ENCODE results near the gene ST3GAL4. TPM values are rescaled to one million over a fixed set of nuclear protein-coding genes. Genes with fewer than 3 reads are reported as not detected.

ST3GAL4 gene
- total and polyA plus RNA-seq, 9 of the 15 experiments (the other 6 are each of a cell fraction or from before 2014, with no cell fraction given), result 0.27 to 22.9 (median 10.5) TPM

GRCh38 chr11:126457817-126458216, 102.3 kb downstream of the ST3GAL4 start (continued):
- TF ChIP-seq ZNF639 (CRISPR knock-in tag; conservative IDR thresholded peaks at IDR 0.05 in 1 of 2, IDR thresholded peaks at IDR 0.05 in 1 of 2), result no peak
- no peak for TF ChIP-seq SREBF1 (IDR thresholded peaks at IDR 0.05; ENCODE audit: borderline replicate concordance, low read depth, low read length)
- TF ChIP-seq ZNF668 (CRISPR knock-in tag; IDR thresholded peaks at IDR 0.05), result no peak
- no peak for TF ChIP-seq ZNF398 (CRISPR knock-in tag; IDR thresholded peaks at IDR 0.05)
- TF ChIP-seq ZNF121 (CRISPR knock-in tag; conservative IDR thresholded peaks at IDR 0.05), result no peak
- no peak for TF ChIP-seq ZNF253 (CRISPR knock-in tag; conservative IDR thresholded peaks at IDR 0.05)
- TF ChIP-seq CLOCK (CRISPR knock-in tag; IDR thresholded peaks at IDR 0.05; ENCODE audit: borderline replicate concordance), result no peak
- no peak for TF ChIP-seq GTF2A2 (tag; IDR thresholded peaks at IDR 0.05)
- no peak for TF ChIP-seq CAMTA2 (CRISPR knock-in tag; conservative IDR thresholded peaks at IDR 0.05)

All from K562 (cell line).